Upper lobe of right lung (tissue), 1 donor: ENCODE data around the gene LRRC8E. TPM values are rescaled to one million over a fixed set of nuclear protein-coding genes. Genes with fewer than 3 reads are reported as not detected.
"Not testable (repeated sequence)": the region's sequence is repeated elsewhere in the genome, so short reads cannot be mapped to it uniquely, and the experiment has no call there.

ENCODE experiments used
- ATAC-seq: fragments of 200-7000 bp; cut with Tn5 transposase; one replicate; pipeline ENCODE4 v1.9.1; 2020; ENCODE audit warnings: mild to moderate bottlenecking, moderate library complexity
- DNase-seq: peaks from one replicate; pipeline ENCODE4 v3.0.0-alpha.2; 2020
- H3K27ac ChIP-seq: fragments of 200-600 bp; one replicate; pipeline ENCODE4 v1.8.0; 2022
- H3K27me3 ChIP-seq: fragments of 200-600 bp; one replicate; pipeline ENCODE4 v1.8.0; 2022; ENCODE audit warnings: mild to moderate bottlenecking
- H3K36me3 ChIP-seq: fragments of 200-600 bp; one replicate; pipeline ENCODE4 v1.8.0; 2022
- H3K4me1 ChIP-seq: fragments of 200-600 bp; one replicate; pipeline ENCODE4 v1.8.0; 2022
- H3K4me3 ChIP-seq: fragments of 200-600 bp; one replicate; pipeline ENCODE4 v1.8.0; 2022; ENCODE audit warnings: mild to moderate bottlenecking
- H3K9me3 ChIP-seq: fragments of 200-600 bp; one replicate; pipeline ENCODE4 v1.8.0; 2022
- CTCF ChIP-seq: fragments of 200-600 bp; IDR thresholded peaks from one replicate; pipeline ENCODE4 v1.8.0; 2022; ENCODE audit warnings: antibody characterized with exemption
- intact Hi-C: fragments of 100-400 bp; cut with DNase I; formaldehyde crosslinking; loops from one replicate; pipeline ENCODE4 v1.11.0; 2022
- total RNA-seq: library from RNA; stranded (reverse); fragmentation: NEBNext Ultra II Directional; extraction: Animal tissue kit (Norgen Biotek cat#: 25700); gene quantifications from one replicate; pipeline ENCODE4 v1.2.1, GENCODE V29; 2021
- donor health status: DM: no; HTN: yes; CAD: no; lungs with severe emphysema.

Gene LRRC8E
- total RNA-seq, 1 donor from 2014 or later: 11.0 TPM

- Histone ChIP-seq H3K4me1 (peaks cover 24% of the 10 kb centered on the region), H3K4me3 (peak overlapping the region; percentile 43), H3K27ac (no peak overlapping the region), H3K9me3 (no peaks in the 10 kb centered on the region), H3K36me3 (peaks cover 26% of the 10 kb centered on the region), H3K27me3 (peaks cover 28% of the 10 kb centered on the region)
- ATAC-seq: no peak
- DNase-seq: peak; percentile 46
- no peak for TF ChIP-seq CTCF
- intact Hi-C loops: no loop called here
These were observed 27.2 kb downstream of the LRRC8E start for GRCh38 chr19:7915250-7916102.

- Histone ChIP-seq H3K27me3 (peaks cover 28% of the 10 kb centered on the region), H3K27ac (no peak overlapping the region), H3K9me3 (no peaks in the 10 kb centered on the region), H3K4me3 (peak overlapping the region; percentile 43), H3K4me1 (peaks cover 25% of the 10 kb centered on the region), H3K36me3 (peaks cover 18% of the 10 kb centered on the region)
- TF ChIP-seq CTCF: no peak
- ATAC-seq: no peak
- DNase-seq: peak; percentile 68
- intact Hi-C loops: no loop called here
These were observed 28.0 kb downstream of the LRRC8E start for GRCh38 chr19:7916103-7916954.

GRCh38 chr19:7916955-7917266, 28.6 kb downstream of the LRRC8E start:
- no peak for TF ChIP-seq CTCF
- Histone ChIP-seq H3K4me3 (peak overlapping the region; percentile 43), H3K27me3 (peaks cover 28% of the 10 kb centered on the region), H3K4me1 (peaks cover 31% of the 10 kb centered on the region), H3K27ac (peak overlapping the region; percentile 30), H3K36me3 (peaks cover 13% of the 10 kb centered on the region), H3K9me3 (no peaks in the 10 kb centered on the region)
- intact Hi-C loops: no loop called here
- ATAC-seq: no peak
- DNase-seq: no peak

GRCh38 chr19:7917267-7918061, 29.2 kb downstream of the LRRC8E start:
- Histone ChIP-seq H3K27ac (peak overlapping the region; percentile 30), H3K36me3 (peaks cover 13% of the 10 kb centered on the region), H3K4me3 (peak overlapping the region; percentile 43), H3K4me1 (peaks cover 35% of the 10 kb centered on the region), H3K27me3 (peaks cover 28% of the 10 kb centered on the region), H3K9me3 (no peaks in the 10 kb centered on the region)
- intact Hi-C loops: no loop called here
- DNase-seq (peak; percentile 80), ATAC-seq (no peak)
- TF ChIP-seq CTCF: peak; percentile 64

- ATAC-seq, intact Hi-C loops, H3K9me3 ChIP-seq, DNase-seq, H3K27ac ChIP-seq: not testable (repeated sequence)
- H3K4me1 ChIP-seq: peaks cover 36% of the 10 kb centered on the region
- peaks cover 13% of the 10 kb centered on the region for H3K36me3 ChIP-seq
- H3K4me3 ChIP-seq: peak overlapping the region; percentile 43
- peaks cover 28% of the 10 kb centered on the region for H3K27me3 ChIP-seq
These were observed 29.8 kb downstream of the LRRC8E start for GRCh38 chr19:7918062-7918614.
